SK-N-MC (cell line): ENCODE measurements around the gene DYNC2I2.

ENCODE experiments used
- DNase-seq: peaks from one replicate; pipeline ENCODE4 v3.0.0-alpha.2; 2011; ENCODE audit warnings: low read depth, low spot score
- H3K27ac ChIP-seq: fragments of 200-600 bp; sonication (generic); 2 replicates; pipeline ENCODE4 v1.5.1; 2016; ENCODE audit warnings: mixed run types
- H3K36me3 ChIP-seq: fragments of 200-600 bp; sonication (generic); 2 replicates; pipeline ENCODE4 v1.6.1; 2017; ENCODE audit warnings: antibody characterized with exemption, low read length, mixed read lengths; ENCODE audit not compliant: insufficient read depth
- H3K4me3 ChIP-seq: fragments of 200-600 bp; sonication (generic); 2 replicates; pipeline ENCODE4 v1.5.1; 2016
- H3K9ac ChIP-seq: fragments of 200-600 bp; sonication (generic); 2 replicates; pipeline ENCODE4 v1.8.0; 2017; ENCODE audit warnings: mixed run types, mixed read lengths; ENCODE audit not compliant: insufficient read length
- H3K9me3 ChIP-seq: fragments of 200-600 bp; sonication (generic); 2 replicates; pipeline ENCODE4 v1.6.1; 2017; ENCODE audit warnings: low read depth, mild to moderate bottlenecking, antibody characterized with exemption, low read length, moderate library complexity, mixed read lengths
- EZH2 ChIP-seq: fragments of 200-600 bp; sonication (generic); IDR thresholded peaks from one replicate; pipeline ENCODE4 v1.6.1; 2017; ENCODE audit warnings: antibody characterized with exemption
- FOXP2 ChIP-seq: optimal IDR thresholded peaks from 2 replicates; pipeline ENCODE3; 2011; ENCODE audit warnings: mild to moderate bottlenecking, moderate library complexity; ENCODE audit not compliant: insufficient read depth; ENCODE audit errors: extremely low read length, control extremely low read depth
- POLR2AphosphoS5 ChIP-seq: IDR thresholded peaks from 2 replicates; pipeline ENCODE4 v1.6.1; 2012; ENCODE audit warnings: mild to moderate bottlenecking, low read depth, low read length, borderline replicate concordance

Gene DYNC2I2

GRCh38 chr9:128626181-128626580 is 30.5 kb downstream of the DYNC2I2 start:
- TF ChIP-seq POLR2AphosphoS5 (no peak), FOXP2 (no peak), EZH2 (no peak)
- Histone ChIP-seq H3K9ac (no peak overlapping the region), H3K27ac (no peak overlapping the region), H3K36me3 (peaks cover 70% of the 10 kb centered on the region), H3K9me3 (no peaks in the 10 kb centered on the region), H3K4me3 (no peak overlapping the region)
- no peak for DNase-seq

- no peak for DNase-seq
These were observed 31.1 kb downstream of the DYNC2I2 start for GRCh38 chr9:128625391-128626146.

GRCh38 chr9:128624566-128624965 is 32.1 kb downstream of the DYNC2I2 start:
- Histone ChIP-seq H3K4me3 (no peak overlapping the region), H3K36me3 (peaks cover 75% of the 10 kb centered on the region), H3K27ac (no peak overlapping the region), H3K9me3 (no peaks in the 10 kb centered on the region), H3K9ac (no peak overlapping the region)
- TF ChIP-seq EZH2: no peak
- no peak for TF ChIP-seq POLR2AphosphoS5
- no peak for TF ChIP-seq FOXP2
- DNase-seq: no peak

More at GRCh38 chr9:128625391-128626146, 31.1 kb downstream of the DYNC2I2 start:
- TF ChIP-seq EZH2 (no peak), FOXP2 (no peak), POLR2AphosphoS5 (no peak)
- Histone ChIP-seq H3K4me3 (no peak overlapping the region), H3K27ac (no peak overlapping the region), H3K36me3 (peaks cover 76% of the 10 kb centered on the region), H3K9me3 (no peaks in the 10 kb centered on the region), H3K9ac (no peak overlapping the region)

DNA sequence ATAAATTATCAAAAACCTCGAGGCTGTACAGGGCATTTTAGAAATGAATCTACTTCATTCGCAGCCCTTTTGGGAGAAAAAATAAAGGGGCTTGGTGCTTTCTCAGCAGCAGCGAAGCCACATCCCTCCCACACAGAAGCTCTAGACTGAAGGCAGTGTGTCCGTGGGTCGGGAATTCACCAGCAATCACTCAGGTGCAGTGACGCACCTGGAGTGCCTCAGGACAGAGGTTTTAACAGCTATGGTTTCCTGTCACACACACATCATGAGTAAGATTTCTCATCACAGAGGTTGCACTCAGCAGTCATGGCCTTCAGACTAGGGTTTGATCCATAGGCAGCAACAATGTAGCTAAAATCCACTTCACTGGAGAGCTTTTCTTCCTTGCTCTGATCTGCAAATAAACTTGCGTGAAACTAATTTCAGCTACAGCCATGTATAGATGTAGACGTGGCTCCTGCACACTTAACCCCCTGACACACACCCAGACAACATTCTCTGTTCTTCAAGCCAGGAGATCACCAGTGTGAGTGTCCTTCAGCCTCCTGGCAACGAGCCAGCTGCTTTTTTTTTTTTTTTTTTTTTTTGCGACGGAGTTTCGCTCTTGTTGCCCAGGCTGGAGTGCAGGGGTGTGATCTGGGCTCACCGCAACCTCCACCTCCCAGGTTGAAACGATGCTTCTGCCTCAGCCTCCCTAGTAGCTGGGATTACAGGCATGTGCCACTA is 34.8 kb downstream of the DYNC2I2 start:
- no peak for DNase-seq
- no peak overlapping the region for H3K9ac ChIP-seq
- TF ChIP-seq FOXP2: no peak
- no peak for TF ChIP-seq EZH2
- no peak for TF ChIP-seq POLR2AphosphoS5

GRCh38 chr9:128619779-128620178 is 36.9 kb downstream of the DYNC2I2 start:
- peaks cover 70% of the 10 kb centered on the region for H3K36me3 ChIP-seq
- no peak overlapping the region for H3K27ac ChIP-seq
- no peaks in the 10 kb centered on the region for H3K9me3 ChIP-seq
- no peak for TF ChIP-seq EZH2
- TF ChIP-seq POLR2AphosphoS5: no peak
- no peak for TF ChIP-seq FOXP2
- no peak for DNase-seq
- H3K9ac ChIP-seq: no peak overlapping the region
- H3K4me3 ChIP-seq: no peak overlapping the region

More for the DNA sequence above, 34.8 kb downstream of the DYNC2I2 start:
- H3K4me3 ChIP-seq: no peak overlapping the region
- peaks cover 75% of the 10 kb centered on the region for H3K36me3 ChIP-seq
- H3K27ac ChIP-seq: no peak overlapping the region
- no peaks in the 10 kb centered on the region for H3K9me3 ChIP-seq

DNA sequence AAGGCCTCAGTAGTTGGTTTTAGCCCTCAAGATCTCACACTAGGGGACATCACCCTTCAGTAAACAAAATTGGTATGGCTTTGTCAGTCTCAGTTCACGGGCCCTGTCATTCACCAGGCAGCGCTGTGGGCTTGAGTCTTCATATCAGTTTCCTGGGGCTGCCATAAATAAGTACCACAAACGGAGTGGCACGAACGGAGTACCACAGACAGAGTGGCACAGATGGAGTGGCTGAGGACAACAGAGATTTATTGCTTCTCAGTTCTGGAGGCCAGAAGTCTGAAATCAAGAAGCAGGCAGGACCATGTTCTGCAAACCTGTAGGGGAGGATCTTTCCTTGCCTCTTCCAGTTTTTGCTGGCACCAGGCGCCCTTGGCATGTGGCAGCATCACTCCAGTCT is 37.5 kb downstream of the DYNC2I2 start:
- no peak for DNase-seq
- peaks cover 70% of the 10 kb centered on the region for H3K36me3 ChIP-seq
- H3K4me3 ChIP-seq: no peak overlapping the region
- no peaks in the 10 kb centered on the region for H3K9me3 ChIP-seq
- H3K27ac ChIP-seq: no peak overlapping the region
- no peak overlapping the region for H3K9ac ChIP-seq
- TF ChIP-seq FOXP2 (no peak), POLR2AphosphoS5 (no peak), EZH2 (no peak)

DNA sequence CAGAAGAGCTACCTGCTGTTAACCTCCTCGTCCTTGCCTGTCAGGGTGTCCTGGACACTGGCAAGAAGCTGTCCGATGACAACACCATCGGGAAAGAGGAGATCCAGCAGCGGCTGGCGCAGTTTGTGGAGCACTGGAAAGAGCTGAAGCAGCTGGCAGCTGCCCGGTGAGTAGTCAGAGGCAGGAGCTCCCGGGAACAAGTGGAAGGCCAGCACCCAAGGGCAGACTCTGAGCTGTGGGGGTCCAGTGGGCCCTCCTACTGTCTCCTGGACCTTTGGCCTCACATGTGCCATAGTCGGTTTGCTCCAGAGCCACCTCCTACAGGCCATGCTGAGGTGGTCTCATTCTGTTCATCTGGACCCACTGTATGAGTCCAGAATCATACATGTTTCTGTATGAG is 38.7 kb downstream of the DYNC2I2 start:
- Histone ChIP-seq H3K36me3 (peaks cover 80% of the 10 kb centered on the region), H3K27ac (no peak overlapping the region)

DNA sequence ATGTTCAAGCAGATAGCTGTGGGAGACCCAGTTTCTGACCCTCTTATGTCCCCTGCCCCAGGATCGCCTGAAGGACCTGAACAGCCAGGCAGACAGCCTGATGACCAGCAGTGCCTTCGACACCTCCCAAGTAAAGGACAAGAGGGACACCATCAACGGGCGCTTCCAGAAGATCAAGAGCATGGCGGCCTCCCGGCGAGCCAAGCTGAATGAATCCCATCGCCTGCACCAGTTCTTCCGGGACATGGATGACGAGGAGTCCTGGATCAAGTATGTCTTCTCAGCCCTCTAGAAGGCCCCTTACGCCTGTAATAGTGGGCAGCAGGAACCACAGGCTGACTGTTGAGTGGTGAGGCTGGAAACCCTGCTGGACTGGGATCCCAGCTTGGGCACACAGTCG is 41.1 kb downstream of the DYNC2I2 start:
- H3K4me3 ChIP-seq: no peak overlapping the region
- DNase-seq: no peak
- H3K36me3 ChIP-seq: peaks cover 87% of the 10 kb centered on the region
- no peak overlapping the region for H3K27ac ChIP-seq
- TF ChIP-seq FOXP2 (no peak), EZH2 (no peak), POLR2AphosphoS5 (no peak)
- H3K9ac ChIP-seq: no peak overlapping the region
- no peaks in the 10 kb centered on the region for H3K9me3 ChIP-seq

More for the DNA sequence above, 38.7 kb downstream of the DYNC2I2 start:
- no peak overlapping the region for H3K4me3 ChIP-seq
- no peaks in the 10 kb centered on the region for H3K9me3 ChIP-seq
- no peak overlapping the region for H3K9ac ChIP-seq
- no peak for DNase-seq
- no peak for TF ChIP-seq EZH2
- no peak for TF ChIP-seq FOXP2
- TF ChIP-seq POLR2AphosphoS5: no peak

- no peak for DNase-seq
- Histone ChIP-seq H3K9me3 (no peaks in the 10 kb centered on the region), H3K27ac (no peak overlapping the region), H3K9ac (no peak overlapping the region), H3K4me3 (no peak overlapping the region), H3K36me3 (peaks cover 89% of the 10 kb centered on the region)
- TF ChIP-seq EZH2 (no peak), FOXP2 (no peak), POLR2AphosphoS5 (no peak)
These were observed 41.9 kb downstream of the DYNC2I2 start for GRCh38 chr9:128614728-128615127.
